Mesothelial cell of epicardium (in vitro differentiated cells): ENCODE measurements around the gene MYO5B. TPM values are rescaled to one million over a fixed set of nuclear protein-coding genes. Genes with fewer than 3 reads are reported as not detected.

Experiments
- DNase-seq, 2 experiments: peaks; one replicate each; pipeline ENCODE4 v3.0.0; 2021; ENCODE audit warnings: low spot score in 2 of 2; ENCODE audit not compliant: unreplicated experiment in 2 of 2
- H3K27ac Mint-ChIP-seq: 2 replicates; pipeline ENCODE4 v1.8.0; 2021; ENCODE audit warnings: mixed read lengths
- H3K27me3 Mint-ChIP-seq: 2 replicates; pipeline ENCODE4 v1.8.0; 2021; ENCODE audit warnings: low read depth, mixed read lengths
- H3K36me3 Mint-ChIP-seq: 2 replicates; pipeline ENCODE4 v1.8.0; 2021; ENCODE audit warnings: mixed read lengths
- H3K4me1 Mint-ChIP-seq: 2 replicates; pipeline ENCODE4 v1.8.0; 2021; ENCODE audit warnings: mixed read lengths
- H3K4me3 Mint-ChIP-seq: 2 replicates; pipeline ENCODE4 v1.8.0; 2021; ENCODE audit warnings: mild to moderate bottlenecking, moderate library complexity, mixed read lengths
- H3K9me3 Mint-ChIP-seq: 2 replicates; pipeline ENCODE4 v1.8.0; 2021; ENCODE audit warnings: mixed read lengths
- total RNA-seq: library from RNA; stranded (reverse); gene quantifications from 3 replicates; pipeline ENCODE4 v1.2.1, GENCODE V29; 2021
- TF ChIP-seq, protein P1 (sequence below): fragments of 200-600 bp; sonication (generic); IDR thresholded peaks from one replicate; pipeline ENCODE4 v1.5.0; 2021; ENCODE audit warnings: antibody characterized with exemption; ENCODE audit not compliant: unreplicated experiment

Gene MYO5B
- total RNA-seq, 1 donor from 2014 or later = 15.1 TPM

DNA sequence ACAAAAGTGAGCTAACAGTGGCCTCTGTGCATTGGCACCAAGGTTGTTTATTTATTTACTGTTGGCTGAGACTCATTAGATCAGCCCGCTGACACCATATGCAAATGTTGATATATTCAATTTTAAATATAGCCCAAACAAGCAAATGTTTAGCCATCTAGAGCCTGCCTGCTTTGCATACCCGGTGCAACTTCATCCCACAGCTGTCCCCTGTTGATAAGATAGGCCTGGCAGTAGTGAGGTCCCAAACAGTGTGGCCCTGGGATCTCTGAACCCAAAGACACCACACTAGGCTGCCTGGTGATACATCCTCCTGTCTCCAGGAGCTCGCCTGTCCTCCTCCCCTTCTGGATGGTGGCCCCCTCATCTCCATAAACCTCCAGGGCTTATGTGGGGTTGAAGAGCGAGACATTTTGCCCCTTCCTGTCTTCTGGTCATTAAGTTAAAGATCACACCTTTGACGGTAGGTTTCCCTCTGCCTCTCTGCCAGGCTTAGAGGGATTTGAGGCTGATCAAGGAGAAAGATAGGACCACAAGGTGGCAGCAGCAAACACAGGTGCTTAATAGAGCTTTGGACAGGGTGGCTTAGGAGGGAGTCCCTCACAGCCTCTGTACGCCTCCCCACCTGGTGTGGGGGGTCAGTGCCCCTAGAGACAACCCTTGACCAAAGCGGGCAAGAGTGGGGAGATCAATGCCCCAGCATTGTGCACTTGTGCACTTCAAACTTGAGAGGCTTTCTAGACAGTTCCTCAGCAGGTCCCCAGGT, 23.7 kb upstream of the MYO5B start:
- no peak overlapping the region for H3K27ac Mint-ChIP-seq
- H3K36me3 Mint-ChIP-seq = peaks cover 3% of the 10 kb centered on the region
- H3K4me3 Mint-ChIP-seq = no peak overlapping the region
- TF ChIP-seq, protein P1, sequence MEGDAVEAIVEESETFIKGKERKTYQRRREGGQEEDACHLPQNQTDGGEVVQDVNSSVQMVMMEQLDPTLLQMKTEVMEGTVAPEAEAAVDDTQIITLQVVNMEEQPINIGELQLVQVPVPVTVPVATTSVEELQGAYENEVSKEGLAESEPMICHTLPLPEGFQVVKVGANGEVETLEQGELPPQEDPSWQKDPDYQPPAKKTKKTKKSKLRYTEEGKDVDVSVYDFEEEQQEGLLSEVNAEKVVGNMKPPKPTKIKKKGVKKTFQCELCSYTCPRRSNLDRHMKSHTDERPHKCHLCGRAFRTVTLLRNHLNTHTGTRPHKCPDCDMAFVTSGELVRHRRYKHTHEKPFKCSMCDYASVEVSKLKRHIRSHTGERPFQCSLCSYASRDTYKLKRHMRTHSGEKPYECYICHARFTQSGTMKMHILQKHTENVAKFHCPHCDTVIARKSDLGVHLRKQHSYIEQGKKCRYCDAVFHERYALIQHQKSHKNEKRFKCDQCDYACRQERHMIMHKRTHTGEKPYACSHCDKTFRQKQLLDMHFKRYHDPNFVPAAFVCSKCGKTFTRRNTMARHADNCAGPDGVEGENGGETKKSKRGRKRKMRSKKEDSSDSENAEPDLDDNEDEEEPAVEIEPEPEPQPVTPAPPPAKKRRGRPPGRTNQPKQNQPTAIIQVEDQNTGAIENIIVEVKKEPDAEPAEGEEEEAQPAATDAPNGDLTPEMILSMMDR = no peak
- no peaks in the 10 kb centered on the region for H3K4me1 Mint-ChIP-seq
- H3K9me3 Mint-ChIP-seq = peaks cover 34% of the 10 kb centered on the region
- DNase-seq = no peak
- H3K27me3 Mint-ChIP-seq = peaks cover 27% of the 10 kb centered on the region

DNA sequence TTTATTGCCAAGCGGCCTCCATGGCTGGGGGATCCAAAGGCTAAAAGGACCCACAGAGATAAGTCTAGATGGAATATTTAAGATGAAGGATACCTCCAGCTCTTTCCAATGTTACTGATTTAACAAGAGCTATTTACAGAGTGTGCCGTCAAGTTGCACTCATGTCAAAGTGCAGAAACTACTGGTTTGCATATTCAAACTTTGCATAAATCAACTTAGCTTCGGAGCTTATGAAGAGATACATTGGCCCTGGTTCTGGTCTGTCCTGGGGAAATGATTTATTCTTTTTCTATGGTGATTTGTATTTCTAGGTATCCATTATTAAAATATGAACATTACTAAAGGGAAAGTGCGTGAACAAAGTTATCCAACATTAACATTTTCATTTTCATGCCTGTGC, 14.4 kb upstream of the MYO5B start:
- H3K4me1 Mint-ChIP-seq = peaks cover 2% of the 10 kb centered on the region
- no peak overlapping the region for H3K27ac Mint-ChIP-seq
- TF ChIP-seq, protein P1 = no peak
- no peak for DNase-seq
- peaks cover 17% of the 10 kb centered on the region for H3K27me3 Mint-ChIP-seq
- H3K36me3 Mint-ChIP-seq = no peaks in the 10 kb centered on the region
- H3K4me3 Mint-ChIP-seq = no peak overlapping the region
- no peaks in the 10 kb centered on the region for H3K9me3 Mint-ChIP-seq

DNA sequence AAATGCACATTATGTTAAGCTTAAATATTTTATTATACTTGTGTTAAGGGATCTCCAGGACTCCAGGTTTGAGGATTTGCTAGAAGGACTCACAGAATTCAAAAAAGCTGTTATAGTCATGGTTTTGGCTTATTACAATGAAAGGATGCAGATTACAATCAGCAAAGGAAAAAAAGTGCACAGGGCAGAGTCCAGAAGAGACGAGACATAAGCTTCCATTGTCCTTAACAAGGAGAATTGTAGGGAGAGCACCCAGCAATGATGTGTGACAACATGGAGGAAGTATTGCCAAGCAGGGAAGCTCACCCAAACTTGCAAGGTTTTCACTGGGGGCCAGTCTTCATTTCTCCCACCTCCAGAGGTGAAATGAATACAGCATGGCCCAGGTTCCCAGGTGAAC, 12.8 kb upstream of the MYO5B start:
- H3K4me3 Mint-ChIP-seq = no peak overlapping the region
- peaks cover 10% of the 10 kb centered on the region for H3K4me1 Mint-ChIP-seq
- H3K27me3 Mint-ChIP-seq = peaks cover 22% of the 10 kb centered on the region
- no peaks in the 10 kb centered on the region for H3K36me3 Mint-ChIP-seq
- no peak for DNase-seq
- H3K27ac Mint-ChIP-seq = no peak overlapping the region
- TF ChIP-seq, protein P1 = no peak
- no peaks in the 10 kb centered on the region for H3K9me3 Mint-ChIP-seq

DNA sequence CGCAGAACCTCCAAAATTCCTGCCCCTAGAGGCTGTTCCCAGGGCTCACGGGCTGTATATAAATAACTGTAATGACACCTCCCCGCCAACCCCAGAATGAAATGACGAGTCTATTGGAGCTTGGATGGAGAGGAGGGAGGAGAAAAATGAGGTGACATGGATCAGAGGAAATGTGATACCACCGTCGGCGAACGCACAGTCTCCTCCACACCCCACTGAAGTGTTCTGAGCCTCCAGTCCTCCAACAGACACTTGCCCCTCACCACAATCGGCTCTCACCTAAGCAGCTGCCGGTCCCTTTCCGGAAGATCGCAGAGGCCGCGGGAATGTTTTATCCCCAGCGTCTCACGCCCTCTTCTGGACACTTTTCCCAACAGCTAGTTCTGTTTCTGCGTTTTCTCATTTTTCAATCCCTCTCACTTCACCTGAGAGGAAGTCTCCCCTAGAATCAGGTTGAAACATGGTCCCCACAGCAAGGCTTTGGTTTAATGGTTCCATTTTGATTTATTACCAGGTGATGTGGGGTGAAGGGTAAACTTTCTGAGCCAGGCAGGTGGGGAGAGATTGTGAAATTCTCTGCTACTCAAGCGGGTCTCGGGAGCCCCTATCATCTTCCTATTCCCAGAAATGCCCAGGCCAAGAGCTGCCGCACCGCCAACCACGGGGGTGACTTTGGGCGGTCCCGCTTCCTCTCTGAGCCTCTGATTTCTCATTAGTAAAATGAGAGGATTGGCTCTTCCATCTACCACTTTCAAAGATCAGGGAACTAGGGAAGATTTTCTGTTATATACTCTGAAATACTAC, 9.1 kb upstream of the MYO5B start:
- Mint-ChIP-seq H3K27ac (no peak overlapping the region), H3K9me3 (peaks cover 11% of the 10 kb centered on the region), H3K36me3 (no peaks in the 10 kb centered on the region), H3K4me3 (peak overlapping the region; percentile 11), H3K4me1 (peaks cover 11% of the 10 kb centered on the region), H3K27me3 (peaks cover 18% of the 10 kb centered on the region)
- TF ChIP-seq, protein P1 = peak; percentile 56
- DNase-seq = peak; percentile 47 to 70

DNA sequence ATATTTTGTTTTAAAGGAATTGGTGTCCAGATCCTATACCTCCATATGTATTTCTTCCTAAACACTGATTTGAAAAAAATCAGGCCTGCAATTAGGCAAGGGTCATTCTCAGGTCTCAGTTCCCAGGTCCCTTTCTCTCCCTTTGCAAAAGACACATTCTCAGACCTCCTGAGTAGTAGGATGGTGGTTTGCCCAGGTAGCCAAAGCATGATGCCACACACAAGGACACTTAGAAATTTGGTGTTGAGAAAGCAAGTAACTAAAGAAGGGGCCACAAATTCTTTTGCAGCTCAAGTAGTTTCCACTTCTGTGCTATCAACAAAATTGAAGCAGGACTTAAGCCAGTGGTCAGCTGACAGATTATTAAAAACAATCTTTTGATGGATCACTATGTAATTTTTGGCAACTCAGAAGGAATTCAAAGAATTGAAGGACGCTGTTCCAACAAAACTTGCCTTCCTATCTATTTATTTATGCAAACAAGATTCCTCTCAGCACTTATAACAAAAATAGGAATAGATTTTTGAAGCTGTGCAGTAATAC, 6.6 kb upstream of the MYO5B start:
- peaks cover 33% of the 10 kb centered on the region for H3K27me3 Mint-ChIP-seq
- no peak overlapping the region for H3K27ac Mint-ChIP-seq
- peaks cover 11% of the 10 kb centered on the region for H3K9me3 Mint-ChIP-seq
- peaks cover 12% of the 10 kb centered on the region for H3K4me1 Mint-ChIP-seq
- DNase-seq = no peak
- H3K36me3 Mint-ChIP-seq = no peaks in the 10 kb centered on the region
- no peak overlapping the region for H3K4me3 Mint-ChIP-seq
- TF ChIP-seq, protein P1 = no peak
